GM20000 (cell line): ENCODE measurements around the gene LEP.

Source experiments
- DNase-seq: peaks from one replicate; pipeline ENCODE4 v3.0.0; 2012; ENCODE audit warnings: low spot score
- CTCF ChIP-seq: IDR thresholded peaks from 2 replicates; pipeline ENCODE4 v1.5.1; 2012; ENCODE audit warnings: mild to moderate bottlenecking, control low read depth; ENCODE audit errors: extremely low read depth, missing control alignments

The LEP gene

GRCh38 chr7:128253701-128254100, 12.6 kb downstream of the LEP start:
- no peak for TF ChIP-seq CTCF
- no peak for DNase-seq

- DNase-seq, result no peak
- TF ChIP-seq CTCF, result no peak
These were observed 13.4 kb downstream of the LEP start for GRCh38 chr7:128254470-128254869.

- TF ChIP-seq CTCF, result no peak
- no peak for DNase-seq
These were observed 14.2 kb downstream of the LEP start for GRCh38 chr7:128255271-128255670.

GRCh38 chr7:128257458-128257857, 16.4 kb downstream of the LEP start:
- no peak for DNase-seq
- TF ChIP-seq CTCF, result no peak

- DNase-seq, result no peak
- no peak for TF ChIP-seq CTCF
These were observed 18.3 kb downstream of the LEP start for GRCh38 chr7:128259131-128260061.

GRCh38 chr7:128260069-128260795, 19.2 kb downstream of the LEP start:
- no peak for DNase-seq
- no peak for TF ChIP-seq CTCF

GRCh38 chr7:128262273-128263028, 21.4 kb downstream of the LEP start:
- DNase-seq, result no peak
- no peak for TF ChIP-seq CTCF
